HG03442 (cell line): Measurements from ENCODE around the gene B3GALT6.

Experiments
- ATAC-seq: cut with Tn5 transposase; IDR thresholded peaks from one replicate; pipeline ENCODE4 v1.9.1; 2021; ENCODE audit warnings: mild to moderate bottlenecking, moderate library complexity; ENCODE audit not compliant: unreplicated experiment

B3GALT6 gene

GRCh38 chr1:1259540-1259939 is 27.5 kb downstream of the B3GALT6 start:
- no peak for ATAC-seq

- ATAC-seq: no peak
Observed at GRCh38 chr1:1259951-1260600, 28.0 kb downstream of the B3GALT6 start.

GRCh38 chr1:1260843-1261560 is 29.0 kb downstream of the B3GALT6 start:
- ATAC-seq: no peak

- no peak for ATAC-seq
Observed at GRCh38 chr1:1262071-1262470, 30.0 kb downstream of the B3GALT6 start.

GRCh38 chr1:1262758-1263157 is 30.7 kb downstream of the B3GALT6 start:
- no peak for ATAC-seq

GRCh38 chr1:1264026-1264425 is 32.0 kb downstream of the B3GALT6 start:
- no peak for ATAC-seq

GRCh38 chr1:1264868-1265272 is 32.8 kb downstream of the B3GALT6 start:
- no peak for ATAC-seq

GRCh38 chr1:1267488-1268283 is 35.6 kb downstream of the B3GALT6 start:
- ATAC-seq: no peak

GRCh38 chr1:1268284-1268682 is 36.2 kb downstream of the B3GALT6 start:
- no peak for ATAC-seq

- ATAC-seq: no peak
Observed at GRCh38 chr1:1270813-1271212, 38.8 kb downstream of the B3GALT6 start.

GRCh38 chr1:1272341-1273208 is 40.5 kb downstream of the B3GALT6 start:
- no peak for ATAC-seq

- ATAC-seq: no peak
Observed at GRCh38 chr1:1273209-1273511, 41.1 kb downstream of the B3GALT6 start.

- peak; percentile 81 for ATAC-seq
Observed at GRCh38 chr1:1273512-1274298, 41.7 kb downstream of the B3GALT6 start, which contains the start of gene UBE2J2. UBE2J2 (minus strand) TSS chr1:1273854; CDS start chr1:1267992, 5,862 bp downstream.

GRCh38 chr1:1274299-1274930 is 42.4 kb downstream of the B3GALT6 start:
- ATAC-seq: no peak

- no peak for ATAC-seq
Observed at GRCh38 chr1:1274931-1275431, 42.9 kb downstream of the B3GALT6 start.

- ATAC-seq: no peak
Observed at GRCh38 chr1:1275836-1276235, 43.8 kb downstream of the B3GALT6 start.

- ATAC-seq: no peak
Observed at GRCh38 chr1:1278620-1279019, 46.6 kb downstream of the B3GALT6 start.

GRCh38 chr1:1279028-1279427 is 47.0 kb downstream of the B3GALT6 start:
- no peak for ATAC-seq

GRCh38 chr1:1280782-1281481 is 48.9 kb downstream of the B3GALT6 start:
- no peak for ATAC-seq
